RWPE2 (cell line): Measurements from ENCODE around the gene YIPF2.
A peak's percentile ranks its signal among the peaks of the same experiment; 100 is the strongest.
"Not testable (repeated sequence)": the region's sequence is repeated elsewhere in the genome, so short reads cannot be mapped to it uniquely, and the experiment has no call there.

ENCODE experiments used
- ATAC-seq: fragments of 200-7000 bp; cut with Tn5 transposase; 3 replicates; pipeline ENCODE4 v1.9.1; 2021; ENCODE audit warnings: low read depth
- DNase-seq: peaks from one replicate; pipeline ENCODE4 v3.0.0-alpha.2; 2020; ENCODE audit warnings: low spot score
- H3K27ac ChIP-seq: fragments of 450-650 bp; 2 replicates; pipeline ENCODE4 v1.5.1; 2017; ENCODE audit warnings: mild to moderate bottlenecking; ENCODE audit not compliant: poor library complexity, severe bottlenecking
- H3K27me3 ChIP-seq: fragments of 250-450 bp; sonication (Bioruptor Pico); 2 replicates; pipeline ENCODE4 v1.5.1; 2021; ENCODE audit warnings: mild to moderate bottlenecking, moderate library complexity; ENCODE audit not compliant: insufficient read depth, poor library complexity, severe bottlenecking
- H3K36me3 ChIP-seq: fragments of 250-450 bp; sonication (Bioruptor Pico); 2 replicates; pipeline ENCODE4 v1.5.1; 2020; ENCODE audit warnings: low read depth, mild to moderate bottlenecking, moderate library complexity
- H3K4me1 ChIP-seq: fragments of 250-450 bp; sonication (Bioruptor Pico); 2 replicates; pipeline ENCODE4 v1.5.1; 2021; ENCODE audit warnings: mild to moderate bottlenecking, moderate library complexity; ENCODE audit not compliant: insufficient read depth, poor library complexity, severe bottlenecking
- H3K4me3 ChIP-seq: fragments of 250-450 bp; sonication (Bioruptor Pico); 2 replicates; pipeline ENCODE4 v1.5.1; 2021; ENCODE audit warnings: mild to moderate bottlenecking, moderate library complexity; ENCODE audit not compliant: severe bottlenecking
- H3K9me3 ChIP-seq: fragments of 250-450 bp; sonication (Bioruptor Pico); 2 replicates; pipeline ENCODE4 v1.5.1; 2021; ENCODE audit warnings: mild to moderate bottlenecking, moderate library complexity; ENCODE audit not compliant: severe bottlenecking
- TF ChIP-seq, protein P1 (sequence below): fragments of 450-650 bp; IDR thresholded peaks from one replicate; pipeline ENCODE4 v1.5.1; 2017; ENCODE audit warnings: mild to moderate bottlenecking, moderate library complexity; ENCODE audit not compliant: poor library complexity, severe bottlenecking

Gene YIPF2

DNA sequence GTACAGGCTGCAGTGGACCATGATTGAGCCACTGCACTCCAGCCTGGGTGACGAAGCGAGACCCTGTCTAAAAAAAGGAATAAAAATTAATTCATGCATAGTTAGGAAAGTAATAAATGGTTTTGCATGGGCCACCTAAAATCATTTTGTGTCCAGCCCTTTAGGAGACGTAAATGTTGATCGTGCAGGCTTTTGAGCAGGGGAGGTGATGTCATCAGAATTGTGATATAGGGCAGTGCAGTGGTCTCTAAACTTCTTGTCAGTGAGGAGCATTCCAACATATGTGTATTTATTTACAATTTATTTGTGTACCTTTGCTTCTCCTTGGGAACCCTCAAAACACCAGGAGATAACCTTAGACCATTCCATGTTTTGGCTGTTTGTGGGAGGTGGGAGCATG, 35.4 kb upstream of the YIPF2 start:
- Histone ChIP-seq H3K4me1 (no peaks in the 10 kb centered on the region), H3K36me3 (peaks cover 7% of the 10 kb centered on the region; the same call in 1 of the 2 replicates), H3K27me3 (no peaks in the 10 kb centered on the region), H3K9me3 (no peaks in the 10 kb centered on the region), H3K4me3 (no peak overlapping the region), H3K27ac (no peak overlapping the region)
- DNase-seq: no peak
- TF ChIP-seq, protein P1, sequence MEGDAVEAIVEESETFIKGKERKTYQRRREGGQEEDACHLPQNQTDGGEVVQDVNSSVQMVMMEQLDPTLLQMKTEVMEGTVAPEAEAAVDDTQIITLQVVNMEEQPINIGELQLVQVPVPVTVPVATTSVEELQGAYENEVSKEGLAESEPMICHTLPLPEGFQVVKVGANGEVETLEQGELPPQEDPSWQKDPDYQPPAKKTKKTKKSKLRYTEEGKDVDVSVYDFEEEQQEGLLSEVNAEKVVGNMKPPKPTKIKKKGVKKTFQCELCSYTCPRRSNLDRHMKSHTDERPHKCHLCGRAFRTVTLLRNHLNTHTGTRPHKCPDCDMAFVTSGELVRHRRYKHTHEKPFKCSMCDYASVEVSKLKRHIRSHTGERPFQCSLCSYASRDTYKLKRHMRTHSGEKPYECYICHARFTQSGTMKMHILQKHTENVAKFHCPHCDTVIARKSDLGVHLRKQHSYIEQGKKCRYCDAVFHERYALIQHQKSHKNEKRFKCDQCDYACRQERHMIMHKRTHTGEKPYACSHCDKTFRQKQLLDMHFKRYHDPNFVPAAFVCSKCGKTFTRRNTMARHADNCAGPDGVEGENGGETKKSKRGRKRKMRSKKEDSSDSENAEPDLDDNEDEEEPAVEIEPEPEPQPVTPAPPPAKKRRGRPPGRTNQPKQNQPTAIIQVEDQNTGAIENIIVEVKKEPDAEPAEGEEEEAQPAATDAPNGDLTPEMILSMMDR: no peak
- no peak for ATAC-seq

DNA sequence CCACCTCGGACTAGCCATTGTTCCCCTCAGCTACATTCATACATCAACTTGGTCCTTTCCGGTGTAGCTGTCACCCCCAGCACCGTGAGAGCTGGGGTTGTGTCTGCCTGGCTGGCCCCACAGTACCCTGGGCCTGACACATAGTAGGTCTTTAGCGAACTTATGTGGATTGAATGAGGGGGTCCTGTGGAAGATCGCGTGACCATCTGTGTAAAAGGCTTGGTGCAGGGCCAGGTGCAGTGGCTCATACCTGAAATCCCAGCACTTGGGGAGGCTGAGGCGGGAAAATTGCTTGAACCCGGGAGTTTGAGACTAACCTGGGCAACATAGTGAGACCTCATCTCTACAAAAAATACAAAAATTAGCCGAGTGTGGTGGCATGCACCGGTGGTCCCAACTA, 34.4 kb upstream of the YIPF2 start:
- Histone ChIP-seq H3K27me3 (no peaks in the 10 kb centered on the region), H3K27ac (no peak overlapping the region), H3K4me3 (no peak overlapping the region), H3K4me1 (no peaks in the 10 kb centered on the region), H3K9me3 (no peaks in the 10 kb centered on the region), H3K36me3 (peaks cover 7% of the 10 kb centered on the region; the same call in 1 of the 2 replicates)
- ATAC-seq: no peak
- TF ChIP-seq, protein P1: no peak
- no peak for DNase-seq

DNA sequence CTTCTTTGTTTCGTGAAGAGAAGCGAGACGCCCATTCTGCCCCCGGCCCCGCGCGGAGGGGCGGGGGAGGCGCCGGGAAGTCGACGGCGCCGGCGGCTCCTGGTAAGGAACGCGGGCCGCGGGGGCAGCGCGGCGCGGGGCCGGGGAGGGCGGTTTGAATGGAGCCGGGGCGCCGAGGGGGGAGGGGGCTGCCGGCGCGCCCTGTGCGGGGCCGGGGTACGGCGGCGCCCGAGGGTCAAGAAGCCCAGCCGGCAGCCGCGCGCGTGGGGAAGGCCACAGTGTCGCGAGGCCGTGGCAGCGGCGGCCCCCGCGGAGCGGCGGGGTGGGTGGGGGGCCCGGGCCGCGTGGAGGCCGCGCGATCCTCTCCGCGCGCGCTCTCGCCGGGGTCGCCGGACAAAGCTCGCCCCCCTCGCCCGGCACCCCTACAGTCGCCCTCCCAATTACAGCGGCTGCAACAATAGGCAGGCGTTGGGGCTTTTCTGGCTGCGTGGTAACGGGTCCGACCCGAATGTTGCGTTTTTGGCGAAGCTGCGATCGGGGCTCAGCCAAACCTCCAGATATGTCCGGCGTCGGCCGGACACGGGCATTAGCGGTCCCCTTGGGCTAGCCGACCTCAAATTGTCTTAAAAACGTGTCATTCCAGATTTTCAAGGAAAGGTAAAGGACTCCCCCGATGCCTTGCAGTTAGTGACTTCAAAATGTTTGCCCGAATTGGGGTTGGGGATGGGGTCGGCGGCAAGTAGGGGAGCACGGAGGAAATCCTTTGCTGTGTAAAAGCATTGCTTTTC, 32.8 kb upstream of the YIPF2 start:
- H3K4me3 ChIP-seq: peak overlapping the region; percentile 67
- peaks cover 7% of the 10 kb centered on the region; the same call in 1 of the 2 replicates for H3K36me3 ChIP-seq
- H3K27ac ChIP-seq: peak overlapping the region; percentile 83
- ATAC-seq (peak; percentile 20; the same call in 2 of the 3 replicates), DNase-seq (no peak)
- TF ChIP-seq, protein P1: no peak
- no peaks in the 10 kb centered on the region for H3K9me3 ChIP-seq
- no peaks in the 10 kb centered on the region for H3K4me1 ChIP-seq
- no peaks in the 10 kb centered on the region for H3K27me3 ChIP-seq

DNA sequence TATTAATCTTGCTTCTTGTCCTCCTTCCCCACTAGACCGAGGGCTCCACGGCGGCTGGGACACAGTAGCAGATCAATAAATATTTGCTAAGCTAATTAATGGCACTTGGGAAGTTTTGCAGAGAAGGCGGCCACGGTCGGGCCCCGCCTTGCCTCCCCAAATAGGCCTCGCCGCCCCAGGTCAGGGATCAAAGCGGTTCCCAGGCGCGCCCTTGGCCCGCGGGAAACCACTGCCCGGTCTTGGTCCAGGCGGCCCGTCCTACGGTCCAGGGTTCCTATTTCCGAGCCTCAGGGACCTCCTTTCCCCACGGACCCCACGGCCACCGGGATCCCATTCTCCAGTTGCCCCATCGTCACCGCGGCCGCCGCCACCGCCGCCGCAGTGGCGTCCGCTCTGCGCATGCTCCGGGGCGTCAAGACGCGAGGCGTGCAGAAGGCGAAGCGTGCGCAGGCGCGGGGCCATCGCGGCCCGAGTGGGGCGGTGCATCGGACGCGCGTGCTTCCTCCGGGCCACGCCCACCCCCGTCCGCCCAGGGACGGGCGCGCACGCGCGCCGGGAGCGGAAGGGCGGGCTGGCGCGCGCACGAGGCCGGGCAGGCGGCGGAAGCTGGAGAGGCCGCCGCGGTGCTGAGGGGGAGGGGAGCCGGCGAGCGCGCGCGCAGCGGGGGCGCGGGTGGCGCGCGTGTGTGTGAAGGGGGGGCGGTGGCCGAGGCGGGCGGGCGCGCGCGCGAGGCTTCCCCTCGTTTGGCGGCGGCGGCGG, 32.1 kb upstream of the YIPF2 start, which contains the start of gene SMARCA4:
TSS of gene SMARCA4 (plus strand) at position 717 of the 759 bp plus-strand sequence. CDS start 23,122 bp downstream, outside the sequence.
- peaks cover 7% of the 10 kb centered on the region; the same call in 1 of the 2 replicates for H3K36me3 ChIP-seq
- H3K27me3 ChIP-seq: no peaks in the 10 kb centered on the region
- peak; percentile 80 for ATAC-seq
- H3K9me3 ChIP-seq: no peaks in the 10 kb centered on the region
- H3K27ac ChIP-seq: peak within 1 kb of the TSS; percentile 83
- TF ChIP-seq, protein P1: no peak
- H3K4me1 ChIP-seq: no peaks in the 10 kb centered on the region
- DNase-seq: peak; percentile 91
- H3K4me3 ChIP-seq: peak within 1 kb of the TSS; percentile 67

DNA sequence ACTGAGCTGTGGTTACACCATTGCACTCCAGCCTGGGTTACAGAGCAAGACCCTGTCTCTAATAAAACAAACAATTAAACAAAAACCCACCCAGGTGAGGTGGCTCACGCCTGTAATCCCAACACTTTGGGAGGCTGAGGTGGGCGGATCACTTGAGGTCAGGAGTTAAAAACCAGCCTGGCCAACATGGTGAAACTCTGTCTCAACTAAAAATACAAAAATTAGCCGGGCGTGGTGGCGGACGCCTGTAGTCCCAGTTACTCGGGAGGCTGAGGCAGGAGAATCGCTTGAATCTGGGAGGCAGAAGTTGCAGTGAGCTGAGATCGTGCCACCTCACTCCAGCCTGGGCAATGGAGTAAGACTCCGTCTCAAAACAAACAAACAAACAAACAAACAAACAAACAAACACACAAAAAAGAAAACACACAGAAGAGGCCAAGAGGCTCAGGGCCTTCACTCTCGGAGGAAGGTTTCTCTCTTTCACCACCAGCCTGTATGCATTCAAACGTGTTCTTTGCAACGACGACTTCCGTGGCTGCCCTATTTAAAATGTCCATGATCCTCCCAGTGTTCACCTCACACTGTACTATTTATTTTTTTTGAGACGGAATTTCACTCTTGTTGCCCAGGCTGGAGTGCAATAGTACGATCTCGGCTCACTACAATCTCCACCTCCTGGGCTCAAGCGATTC, 31.0 kb upstream of the YIPF2 start:
- Histone ChIP-seq H3K27ac (peak overlapping the region; percentile 83), H3K4me3 (peak overlapping the region; percentile 67)
- not testable (repeated sequence) for H3K9me3 ChIP-seq, ATAC-seq, H3K27me3 ChIP-seq, H3K4me1 ChIP-seq, H3K36me3 ChIP-seq, DNase-seq
